Measurements from ENCODE around the gene SLC16A7.

DNA sequence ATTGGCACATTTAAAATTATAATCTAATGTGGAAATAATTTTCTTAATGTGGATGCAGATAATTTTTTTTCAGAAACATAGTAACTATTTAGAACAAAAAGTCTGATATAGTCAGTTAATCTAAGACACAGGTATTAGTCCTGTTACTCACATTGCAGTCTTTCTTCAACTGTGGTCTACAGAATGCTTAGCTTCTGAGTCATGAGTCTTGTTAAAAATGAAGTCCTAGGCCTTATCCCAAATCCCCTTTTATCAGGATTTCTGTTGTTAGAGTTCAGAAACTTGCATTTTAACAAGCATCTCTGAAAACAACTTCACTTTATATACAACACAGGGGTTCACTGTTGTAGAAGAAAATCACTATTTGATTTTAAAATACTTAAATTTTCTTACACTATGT, 112.2 kb downstream of the SLC16A7 start:
- TF ChIP-seq, protein P1, sequence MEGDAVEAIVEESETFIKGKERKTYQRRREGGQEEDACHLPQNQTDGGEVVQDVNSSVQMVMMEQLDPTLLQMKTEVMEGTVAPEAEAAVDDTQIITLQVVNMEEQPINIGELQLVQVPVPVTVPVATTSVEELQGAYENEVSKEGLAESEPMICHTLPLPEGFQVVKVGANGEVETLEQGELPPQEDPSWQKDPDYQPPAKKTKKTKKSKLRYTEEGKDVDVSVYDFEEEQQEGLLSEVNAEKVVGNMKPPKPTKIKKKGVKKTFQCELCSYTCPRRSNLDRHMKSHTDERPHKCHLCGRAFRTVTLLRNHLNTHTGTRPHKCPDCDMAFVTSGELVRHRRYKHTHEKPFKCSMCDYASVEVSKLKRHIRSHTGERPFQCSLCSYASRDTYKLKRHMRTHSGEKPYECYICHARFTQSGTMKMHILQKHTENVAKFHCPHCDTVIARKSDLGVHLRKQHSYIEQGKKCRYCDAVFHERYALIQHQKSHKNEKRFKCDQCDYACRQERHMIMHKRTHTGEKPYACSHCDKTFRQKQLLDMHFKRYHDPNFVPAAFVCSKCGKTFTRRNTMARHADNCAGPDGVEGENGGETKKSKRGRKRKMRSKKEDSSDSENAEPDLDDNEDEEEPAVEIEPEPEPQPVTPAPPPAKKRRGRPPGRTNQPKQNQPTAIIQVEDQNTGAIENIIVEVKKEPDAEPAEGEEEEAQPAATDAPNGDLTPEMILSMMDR (IDR thresholded peaks at IDR 0.05) = no peak
- TF ChIP-seq ZFX (IDR thresholded peaks at IDR 0.05; ENCODE audit: borderline replicate concordance) = no peak

Measured in 22Rv1 (cell line).